Naive thymus-derived CD8-positive, alpha-beta T cell (primary cell): ENCODE measurements around the gene IKZF4. TPM values are rescaled to one million over a fixed set of nuclear protein-coding genes. Genes with fewer than 3 reads are reported as not detected.
A peak's percentile ranks its signal among the peaks of the same experiment; 100 is the strongest.

Experiments used
- ATAC-seq, 2 donors: fragments of 150-1000 bp; cut with Tn5 transposase in 1 of 2; sonication (Bioruptor Pico), chemical (Tn5 transposase) in 1 of 2; 1 replicate in 1 of 2; 2 replicates in 1 of 2; pipeline ENCODE4 v1.10.0; 2021; ENCODE audit warnings: mild to moderate bottlenecking in 2 of 2, moderate library complexity in 2 of 2
- POLR2A ChIA-PET: fragments of 350-600 bp; sonication (Branson Sonifier 250); formaldehyde crosslinking; loops from one replicate; lab custom pipeline; 2021; ENCODE audit warnings: antibody characterized with exemption; lab: Charles Lee
- DNase-seq, 10 donors: peaks; one replicate each; pipeline versions ENCODE4 v3.0.0 to v3.0.0-alpha.2; 2020 to 2022
- H3K27ac Mint-ChIP-seq, 10 donors: one replicate each; pipeline ENCODE4 v1.8.0; 2020 to 2022; ENCODE audit warnings: mild to moderate bottlenecking in 10 of 10, mixed read lengths in 10 of 10, moderate library complexity in 4 of 10, inconsistent platforms in 1 of 10
- H3K27me3 Mint-ChIP-seq, 5 donors: one replicate each; pipeline ENCODE4 v1.8.0; 2021 to 2022; ENCODE audit warnings: mixed read lengths in 5 of 5
- H3K36me3 Mint-ChIP-seq, 3 donors: one replicate each; pipeline ENCODE4 v1.8.0; 2020 to 2022; ENCODE audit warnings: mixed read lengths in 3 of 3, mild to moderate bottlenecking in 2 of 3, inconsistent platforms in 1 of 3
- H3K4me1 Mint-ChIP-seq, 4 donors: one replicate each; pipeline ENCODE4 v1.8.0; 2021 to 2022; ENCODE audit warnings: mixed read lengths in 4 of 4
- H3K4me3 Mint-ChIP-seq, 10 donors: one replicate each; pipeline ENCODE4 v1.8.0; 2020 to 2022; ENCODE audit warnings: mild to moderate bottlenecking in 10 of 10, mixed read lengths in 10 of 10, moderate library complexity in 6 of 10, inconsistent platforms in 1 of 10
- H3K9me3 Mint-ChIP-seq, 9 donors: one replicate each; pipeline ENCODE4 v1.8.0; 2020 to 2022; ENCODE audit warnings: mixed read lengths in 9 of 9, mild to moderate bottlenecking in 3 of 9, inconsistent platforms in 1 of 9, moderate library complexity in 1 of 9
- polyA plus RNA-seq, 3 donors: library from polyadenylated mRNA; unstranded; fragments of 300-500 nt; fragmentation: Illumina TruSeq; gene quantifications; one replicate each; pipeline ENCODE4 v1.2.3, GENCODE V29; 2021
- total RNA-seq, 8 experiments: library from RNA in 2 of 8; stranded (reverse) in 2 of 8; gene quantifications; one replicate each; pipeline ENCODE4 v1.2.3 and lab custom pipeline; 2021 to 2026

The IKZF4 gene
- total and polyA plus RNA-seq, 5 experiments from 2014 or later: 0.48 to 5.2 (median 0.67) TPM

- H3K4me1 Mint-ChIP-seq: peaks cover 13 to 28% (median 21%) of the 10 kb centered on the region in 4 donors
- H3K36me3 Mint-ChIP-seq: peaks cover 0 to 15% (median 0%) of the 10 kb centered on the region in 3 donors
- DNase-seq (no peak), ATAC-seq (peak in 1 of 2 donors; percentile 37)
- H3K9me3 Mint-ChIP-seq: no peaks in the 10 kb centered on the region
- H3K27me3 Mint-ChIP-seq: no peaks in the 10 kb centered on the region
- peak overlapping the region in 9 of 10 donors; percentile 40 to 98 (median 86) for H3K27ac Mint-ChIP-seq
- peak overlapping the region; percentile 79 to 96 (median 86) for H3K4me3 Mint-ChIP-seq
- POLR2A ChIA-PET: interaction anchor here (0.6 to 1.4 kb wide), 5 partner anchors 24 to 347 kb away, joined by 3 to 5 read pairs (median 3); partner anchors contain the start of genes RAB5B and RPL41
Observed at GRCh38 chr12:56021889-56022497, 1.1 kb downstream of the IKZF4 start.

- ATAC-seq (no peak), DNase-seq (no peak)
- peaks cover 10 to 30% (median 15%) of the 10 kb centered on the region in 4 donors for H3K4me1 Mint-ChIP-seq
- POLR2A ChIA-PET: interaction anchor here (0.7 to 1.7 kb wide), 3 partner anchors 21 to 460 kb away, joined by 4 to 9 read pairs (median 6); no protein-coding TSS in a partner anchor
- H3K27me3 Mint-ChIP-seq: no peaks in the 10 kb centered on the region
- no peaks in the 10 kb centered on the region for H3K9me3 Mint-ChIP-seq
- H3K27ac Mint-ChIP-seq: peak overlapping the region in 3 of 10 donors; percentile 21 to 91 (median 71)
- H3K36me3 Mint-ChIP-seq: peaks cover 0 to 42% (median 5%) of the 10 kb centered on the region in 3 donors
- no peak overlapping the region for H3K4me3 Mint-ChIP-seq
Observed at GRCh38 chr12:56028511-56029165, 7.8 kb downstream of the IKZF4 start.

GRCh38 chr12:56029166-56029519 is 8.3 kb downstream of the IKZF4 start:
- H3K4me3 Mint-ChIP-seq: no peak overlapping the region
- DNase-seq: no peak
- no peaks in the 10 kb centered on the region for H3K9me3 Mint-ChIP-seq
- H3K27ac Mint-ChIP-seq: peak overlapping the region in 2 of 10 donors; percentile 71 to 91
- no peaks in the 10 kb centered on the region for H3K27me3 Mint-ChIP-seq
- peaks cover 0 to 44% (median 5%) of the 10 kb centered on the region in 3 donors for H3K36me3 Mint-ChIP-seq
- peaks cover 10 to 30% (median 15%) of the 10 kb centered on the region in 4 donors for H3K4me1 Mint-ChIP-seq
- POLR2A ChIA-PET: interaction anchor here (0.7 to 1.7 kb wide), 3 partner anchors 22 to 198 kb away, joined by 3 to 6 read pairs (median 4); no protein-coding TSS in a partner anchor
- no peak for ATAC-seq

GRCh38 chr12:56029666-56030293 is 8.9 kb downstream of the IKZF4 start:
- ATAC-seq (peak; percentile 29 to 38), DNase-seq (peak in 7 of 10 donors; percentile 12 to 73 (median 39))
- Mint-ChIP-seq H3K36me3 (peaks cover 0 to 47% (median 7%) of the 10 kb centered on the region in 3 donors), H3K27ac (peak overlapping the region in 5 of 10 donors; percentile 1 to 91 (median 37)), H3K4me1 (peaks cover 10 to 36% (median 21%) of the 10 kb centered on the region in 4 donors), H3K27me3 (no peaks in the 10 kb centered on the region), H3K4me3 (no peak overlapping the region), H3K9me3 (no peaks in the 10 kb centered on the region)
- POLR2A ChIA-PET: interaction anchor here (0.7 to 1.7 kb wide), 2 partner anchors 23 to 74 kb away, joined by 3 to 6 read pairs; no protein-coding TSS in a partner anchor

GRCh38 chr12:56031987-56032386 is 11.1 kb downstream of the IKZF4 start:
- peaks cover 10 to 48% (median 23%) of the 10 kb centered on the region in 4 donors for H3K4me1 Mint-ChIP-seq
- DNase-seq: peak in 2 of 10 donors; percentile 12 to 41
- peak overlapping the region in 9 of 10 donors; percentile 6 to 65 (median 44) for H3K4me3 Mint-ChIP-seq
- H3K27ac Mint-ChIP-seq: peak overlapping the region; percentile 67 to 97 (median 82)
- peaks cover 0 to 50% (median 13%) of the 10 kb centered on the region in 3 donors for H3K36me3 Mint-ChIP-seq
- ATAC-seq: peak; percentile 69 to 87
- POLR2A ChIA-PET: interaction anchor here (0.6 to 1.2 kb wide), 2 partner anchors 8 to 25 kb away, joined by 3 to 4 read pairs; no protein-coding TSS in a partner anchor
- no peaks in the 10 kb centered on the region for H3K9me3 Mint-ChIP-seq
- no peaks in the 10 kb centered on the region for H3K27me3 Mint-ChIP-seq

- Mint-ChIP-seq H3K36me3 (peaks cover 0 to 32% (median 13%) of the 10 kb centered on the region in 3 donors), H3K27ac (peak overlapping the region in 9 of 10 donors; percentile 46 to 85 (median 76)), H3K4me1 (peaks cover 8 to 36% (median 24%) of the 10 kb centered on the region in 4 donors), H3K4me3 (peak overlapping the region in 7 of 10 donors; percentile 10 to 69 (median 33)), H3K9me3 (no peaks in the 10 kb centered on the region), H3K27me3 (no peaks in the 10 kb centered on the region)
- POLR2A ChIA-PET: no interaction called here
- DNase-seq (peak in 4 of 10 donors; percentile 19 to 32 (median 24)), ATAC-seq (peak; percentile 51 to 79)
Observed at GRCh38 chr12:56034586-56035332, 13.9 kb downstream of the IKZF4 start.

- Mint-ChIP-seq H3K4me3 (no peak overlapping the region), H3K27ac (peak overlapping the region in 5 of 10 donors; percentile 1 to 81 (median 29)), H3K36me3 (peaks cover 4 to 28% (median 14%) of the 10 kb centered on the region in 3 donors), H3K4me1 (peaks cover 9 to 36% (median 27%) of the 10 kb centered on the region in 4 donors), H3K27me3 (no peaks in the 10 kb centered on the region), H3K9me3 (no peaks in the 10 kb centered on the region)
- POLR2A ChIA-PET: interaction anchor here (0.6 to 1.4 kb wide), 4 partner anchors 10 to 219 kb away, joined by 3 to 4 read pairs (median 4); partner anchors contain the start of genes ORMDL2 and RAB5B
- ATAC-seq: no peak
- no peak for DNase-seq
Observed at GRCh38 chr12:56037161-56037560, 16.3 kb downstream of the IKZF4 start.

- Mint-ChIP-seq H3K4me1 (peaks cover 10 to 38% (median 29%) of the 10 kb centered on the region in 4 donors), H3K27ac (peak overlapping the region in 5 of 10 donors; percentile 4 to 86 (median 68)), H3K4me3 (peak overlapping the region in 1 of 10 donors; percentile 59), H3K36me3 (peaks cover 5 to 28% (median 15%) of the 10 kb centered on the region in 3 donors), H3K27me3 (no peaks in the 10 kb centered on the region), H3K9me3 (no peaks in the 10 kb centered on the region)
- DNase-seq: no peak
- POLR2A ChIA-PET: interaction anchor here (0.6 to 1.4 kb wide), 4 partner anchors 9 to 220 kb away, joined by 3 to 4 read pairs (median 3); partner anchors contain the start of genes ORMDL2 and RAB5B
- no peak for ATAC-seq
Observed at GRCh38 chr12:56038022-56038655, 17.3 kb downstream of the IKZF4 start.

- ATAC-seq (no peak), DNase-seq (no peak)
- Mint-ChIP-seq H3K27ac (peak overlapping the region in 5 of 10 donors; percentile 41 to 99 (median 53)), H3K36me3 (peaks cover 5 to 40% (median 18%) of the 10 kb centered on the region in 3 donors), H3K27me3 (no peaks in the 10 kb centered on the region), H3K9me3 (no peaks in the 10 kb centered on the region), H3K4me3 (peak overlapping the region in 1 of 10 donors; percentile 98), H3K4me1 (peaks cover 13 to 36% (median 31%) of the 10 kb centered on the region in 4 donors)
- POLR2A ChIA-PET: interaction anchor here (0.6 to 2.8 kb wide), 11 partner anchors 9 to 1541 kb away, joined by 3 to 24 read pairs (median 4); partner anchors contain the start of genes DNAJC14, PA2G4, RAB5B and SUOX
Observed at GRCh38 chr12:56040151-56040550, 19.3 kb downstream of the IKZF4 start.

- ATAC-seq (peak in 1 of 2 donors; percentile 0), DNase-seq (no peak)
- POLR2A ChIA-PET: interaction anchor here (0.5 to 2.8 kb wide), 14 partner anchors 8 to 448 kb away, joined by 3 to 24 read pairs (median 4); partner anchors contain the start of genes DNAJC14, PA2G4, RAB5B and SUOX
- Mint-ChIP-seq H3K27me3 (no peaks in the 10 kb centered on the region), H3K4me3 (peak overlapping the region; percentile 90 to 100 (median 99)), H3K27ac (peak overlapping the region; percentile 95 to 100 (median 99)), H3K4me1 (peaks cover 13 to 33% (median 28%) of the 10 kb centered on the region in 4 donors), H3K36me3 (peaks cover 5 to 38% (median 12%) of the 10 kb centered on the region in 3 donors), H3K9me3 (no peaks in the 10 kb centered on the region)
Observed at GRCh38 chr12:56040963-56041551, 20.2 kb downstream of the IKZF4 start.
